ENCODE data around the gene OR1E2.
"Not testable (repeated sequence)": the region's sequence is repeated elsewhere in the genome, so short reads cannot be mapped to it uniquely, and the experiment has no call there.

Gene OR1E2

DNA sequence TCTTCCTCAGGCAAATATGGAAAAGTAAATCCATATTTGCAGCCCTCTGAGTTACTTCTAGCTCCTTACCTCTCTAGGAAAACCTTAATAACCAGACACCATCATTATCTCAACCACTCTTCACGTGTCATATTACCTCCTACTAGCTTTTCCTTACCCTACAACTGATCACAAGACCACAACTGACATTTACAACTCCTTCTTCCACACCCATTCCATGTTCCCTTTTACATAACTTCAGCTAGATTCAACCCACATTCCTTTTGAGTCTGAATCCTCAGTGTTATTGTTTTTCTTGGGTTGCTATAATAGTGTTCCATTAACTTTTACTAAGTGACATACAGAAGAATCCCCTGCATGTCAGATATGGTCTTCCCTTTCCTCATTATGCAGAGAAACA, 4.7 kb upstream of the OR1E2 start:
- Histone ChIP-seq H3K27ac (no peak overlapping the region), H3K4me3 (no peak overlapping the region)
- TF ChIP-seq, protein P1, sequence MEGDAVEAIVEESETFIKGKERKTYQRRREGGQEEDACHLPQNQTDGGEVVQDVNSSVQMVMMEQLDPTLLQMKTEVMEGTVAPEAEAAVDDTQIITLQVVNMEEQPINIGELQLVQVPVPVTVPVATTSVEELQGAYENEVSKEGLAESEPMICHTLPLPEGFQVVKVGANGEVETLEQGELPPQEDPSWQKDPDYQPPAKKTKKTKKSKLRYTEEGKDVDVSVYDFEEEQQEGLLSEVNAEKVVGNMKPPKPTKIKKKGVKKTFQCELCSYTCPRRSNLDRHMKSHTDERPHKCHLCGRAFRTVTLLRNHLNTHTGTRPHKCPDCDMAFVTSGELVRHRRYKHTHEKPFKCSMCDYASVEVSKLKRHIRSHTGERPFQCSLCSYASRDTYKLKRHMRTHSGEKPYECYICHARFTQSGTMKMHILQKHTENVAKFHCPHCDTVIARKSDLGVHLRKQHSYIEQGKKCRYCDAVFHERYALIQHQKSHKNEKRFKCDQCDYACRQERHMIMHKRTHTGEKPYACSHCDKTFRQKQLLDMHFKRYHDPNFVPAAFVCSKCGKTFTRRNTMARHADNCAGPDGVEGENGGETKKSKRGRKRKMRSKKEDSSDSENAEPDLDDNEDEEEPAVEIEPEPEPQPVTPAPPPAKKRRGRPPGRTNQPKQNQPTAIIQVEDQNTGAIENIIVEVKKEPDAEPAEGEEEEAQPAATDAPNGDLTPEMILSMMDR (IDR thresholded peaks at IDR 0.05) = no peak
- no peak for DNase-seq (ENCODE audit: low spot score)

DNA sequence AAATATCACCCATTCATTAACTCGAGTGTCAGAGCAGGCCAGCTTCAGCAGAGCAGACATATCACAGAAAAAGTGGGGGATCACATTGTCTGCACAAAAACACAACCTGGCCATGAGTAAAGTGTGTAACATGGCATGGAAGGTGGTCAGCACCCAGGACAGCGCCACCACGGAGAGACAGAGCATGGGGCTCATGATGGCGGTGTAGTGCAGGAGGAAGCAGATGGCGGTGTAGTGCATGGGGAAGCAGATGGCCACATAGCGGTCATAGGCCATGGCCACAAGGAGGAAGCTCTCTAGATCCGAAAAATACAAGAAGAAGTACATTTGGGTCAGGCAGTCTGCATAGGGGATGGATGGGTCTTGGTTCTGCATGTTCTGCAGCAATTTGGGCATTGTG, 426 bp downstream of the OR1E2 start:
- H3K4me3 ChIP-seq; H3K27ac ChIP-seq; DNase-seq (ENCODE audit: low spot score): not testable (repeated sequence)

DNA sequence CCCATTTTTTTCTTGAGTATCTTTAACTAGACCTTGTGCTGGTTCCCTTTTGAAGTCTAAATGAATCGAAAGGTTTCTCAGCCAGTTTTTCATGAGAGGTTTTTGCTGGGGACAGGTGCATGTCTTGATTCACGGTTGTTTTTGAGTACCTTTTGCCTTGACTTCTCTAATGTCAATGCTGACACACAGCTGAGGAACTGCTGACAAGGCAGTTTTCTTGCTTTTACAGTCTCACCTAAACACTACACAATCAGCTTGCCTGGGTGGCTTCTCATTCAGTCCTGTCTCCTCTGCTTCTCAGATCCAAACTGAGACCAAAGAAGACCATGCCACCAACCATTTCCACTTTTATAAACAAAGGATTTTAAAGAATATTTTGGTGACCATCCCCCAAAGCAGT, 15.4 kb downstream of the OR1E2 start:
- H3K4me3 ChIP-seq = no peak overlapping the region
- TF ChIP-seq, protein P1 (IDR thresholded peaks at IDR 0.05) = no peak
- DNase-seq (ENCODE audit: low spot score) = no peak

DNA sequence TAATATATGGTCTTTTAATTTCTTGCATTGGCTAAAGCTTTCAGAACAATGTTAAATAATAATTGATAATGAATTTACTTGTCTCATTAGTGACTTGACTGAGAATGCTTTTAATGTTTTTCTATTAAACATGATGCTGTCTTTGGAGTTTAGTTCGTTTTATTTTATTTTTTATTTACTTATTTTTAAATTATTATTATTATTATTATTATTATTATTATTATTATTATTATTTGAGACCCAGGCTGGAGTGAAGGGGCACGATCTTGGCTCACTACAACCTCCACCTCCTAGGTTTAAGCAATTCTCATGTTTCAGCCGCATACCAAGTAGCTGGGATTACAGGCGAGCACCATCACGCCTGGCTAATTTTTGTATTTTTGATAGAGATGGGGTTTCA, 18.0 kb downstream of the OR1E2 start:
- Histone ChIP-seq H3K4me3 (no peak overlapping the region), H3K27ac (no peak overlapping the region)
- TF ChIP-seq, protein P1 (IDR thresholded peaks at IDR 0.05) = no peak
- DNase-seq (ENCODE audit: low spot score) = no peak

More for the DNA sequence above, 15.4 kb downstream of the OR1E2 start:
- no peak overlapping the region for H3K27ac ChIP-seq

DNA sequence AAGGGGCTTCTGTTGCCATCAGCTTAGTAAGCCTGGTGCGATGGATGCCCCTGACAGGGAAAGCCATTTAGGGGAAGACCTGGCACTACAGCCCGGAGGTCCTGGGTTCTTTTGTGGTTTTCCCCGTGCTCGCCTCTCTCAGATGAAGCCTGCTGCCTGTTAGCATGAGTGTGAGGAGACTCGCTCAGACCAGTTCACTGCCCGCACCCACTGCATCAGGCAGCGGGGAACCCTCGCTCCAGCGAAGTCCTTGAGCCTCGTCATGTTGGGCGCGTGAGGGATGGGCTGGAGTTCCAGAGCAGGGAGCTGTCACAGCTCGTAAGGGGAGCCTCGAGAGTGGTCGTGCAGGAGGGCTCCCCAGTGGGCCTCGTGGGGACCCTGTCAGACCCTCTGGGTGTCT, 21.4 kb downstream of the OR1E2 start:
- not testable (repeated sequence) for DNase-seq (ENCODE audit: low spot score); H3K27ac ChIP-seq; H3K4me3 ChIP-seq

DNA sequence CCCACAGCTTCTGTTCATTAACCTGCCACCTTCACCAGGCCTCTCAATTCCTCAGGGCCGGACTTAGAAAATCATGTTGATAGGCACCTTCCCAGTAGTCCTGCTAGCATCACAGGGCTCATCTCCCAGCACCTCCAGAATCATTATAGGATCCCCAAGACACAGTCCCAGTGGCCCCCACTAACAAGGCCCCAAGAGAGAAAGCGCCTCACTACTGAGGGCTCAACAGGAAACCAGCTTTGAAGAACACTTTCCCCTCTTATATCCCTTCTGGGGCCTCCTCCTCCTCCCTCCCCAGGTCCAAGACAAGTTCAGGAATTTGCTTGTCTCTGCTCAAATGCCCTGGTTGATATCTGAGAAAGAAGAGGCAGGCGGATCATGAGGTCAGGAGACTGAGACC, 22.6 kb downstream of the OR1E2 start, which contains the start of gene OR3A3:
OR3A3 (plus strand) TSS at position 301 of the 400 bp plus-strand sequence.
- no peak within 1 kb of the TSS for H3K27ac ChIP-seq
- TF ChIP-seq, protein P1 (IDR thresholded peaks at IDR 0.05) = no peak
- DNase-seq (ENCODE audit: low spot score) = no peak
- no peak within 1 kb of the TSS for H3K4me3 ChIP-seq

DNA sequence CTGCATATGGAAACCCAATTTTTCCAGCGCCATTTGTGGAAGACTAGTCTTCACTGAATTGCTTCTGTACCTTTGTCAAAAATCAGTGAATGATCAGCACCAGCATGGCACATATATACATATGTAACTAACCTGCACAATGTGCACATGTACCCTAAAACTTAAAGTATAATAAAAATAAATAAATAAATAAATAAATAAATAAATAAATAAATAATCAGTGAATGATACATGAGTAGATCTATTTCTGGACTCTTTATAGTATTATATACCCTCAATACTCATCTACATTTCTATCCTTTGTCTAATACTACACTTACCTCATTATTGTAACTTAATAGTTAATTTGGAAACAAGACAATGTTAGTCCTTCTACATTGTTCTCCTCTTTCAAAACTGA, 29.8 kb downstream of the OR1E2 start:
- not testable (repeated sequence) for DNase-seq (ENCODE audit: low spot score); H3K27ac ChIP-seq; H3K4me3 ChIP-seq

DNA sequence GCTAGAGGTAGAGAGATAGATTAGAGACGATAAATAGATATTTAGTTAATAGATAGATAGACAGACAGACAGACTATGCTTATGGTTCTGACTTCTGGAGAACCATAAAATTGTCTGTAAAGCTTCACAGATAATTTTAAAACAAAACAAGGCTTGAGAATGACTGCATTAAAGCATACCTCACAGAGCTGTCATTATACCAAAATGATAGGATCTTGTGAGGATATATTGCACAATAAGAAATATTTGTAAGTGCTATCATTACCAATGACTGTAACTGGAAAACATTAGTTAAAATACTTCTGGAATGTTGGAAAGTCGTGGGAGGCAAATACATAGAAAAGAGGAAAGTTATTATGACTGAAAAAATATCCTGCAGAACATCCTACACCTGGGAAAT, 31.9 kb downstream of the OR1E2 start:
- DNase-seq (ENCODE audit: low spot score) = no peak
- TF ChIP-seq, protein P1 (IDR thresholded peaks at IDR 0.05) = no peak
- H3K4me3 ChIP-seq = no peak overlapping the region
- no peak overlapping the region for H3K27ac ChIP-seq

DNA sequence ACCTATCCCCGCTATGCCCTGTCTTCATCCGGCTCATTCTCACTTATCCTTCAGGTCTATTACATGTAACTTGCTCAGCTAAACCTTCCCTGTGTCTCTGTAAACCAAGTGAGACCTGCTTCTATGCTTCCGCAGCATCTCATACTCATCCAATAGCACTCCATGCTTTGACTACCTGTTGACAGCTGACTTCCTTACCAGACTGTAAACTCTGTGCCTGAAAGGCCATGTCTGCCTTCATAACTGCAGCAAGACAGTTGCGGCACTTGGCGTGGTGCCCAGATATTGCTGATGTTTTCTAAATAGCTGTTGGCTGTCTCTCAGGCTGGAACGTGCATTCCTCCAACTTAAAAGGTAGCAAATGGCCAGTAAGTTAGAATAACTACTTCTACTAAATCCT, 33.6 kb downstream of the OR1E2 start:
- DNase-seq (ENCODE audit: low spot score) = no peak
- Histone ChIP-seq H3K27ac (no peak overlapping the region), H3K4me3 (no peak overlapping the region)
- TF ChIP-seq, protein P1 (IDR thresholded peaks at IDR 0.05) = no peak
